NCI-H1048 (cell line): ENCODE measurements around the gene CNTNAP5.

Experiments used
- DNase-seq: peaks from one replicate; lab custom pipeline; 2025; lab: John Stamatoyannopoulos, UW

CNTNAP5 gene

DNA sequence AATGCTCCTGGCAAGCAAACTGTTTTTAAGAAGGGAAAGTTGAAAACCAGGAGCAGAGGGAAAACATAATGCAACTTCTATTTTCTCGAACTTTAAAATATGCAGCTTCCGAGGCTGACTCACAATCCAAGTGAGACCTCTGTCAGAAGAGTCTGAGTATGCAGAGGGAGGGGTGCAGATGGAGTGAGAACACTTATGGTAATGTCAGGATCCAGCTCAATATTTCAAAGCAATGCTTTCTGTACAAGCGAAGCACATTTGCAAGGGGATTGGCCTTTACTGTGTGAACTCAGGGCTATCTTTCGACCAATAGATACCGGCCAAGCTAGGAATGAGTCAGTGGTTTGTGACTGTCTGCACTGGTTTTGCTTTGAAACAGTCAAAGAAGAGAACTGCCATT, 242.7 kb downstream of the CNTNAP5 start:
- no peak for DNase-seq

DNA sequence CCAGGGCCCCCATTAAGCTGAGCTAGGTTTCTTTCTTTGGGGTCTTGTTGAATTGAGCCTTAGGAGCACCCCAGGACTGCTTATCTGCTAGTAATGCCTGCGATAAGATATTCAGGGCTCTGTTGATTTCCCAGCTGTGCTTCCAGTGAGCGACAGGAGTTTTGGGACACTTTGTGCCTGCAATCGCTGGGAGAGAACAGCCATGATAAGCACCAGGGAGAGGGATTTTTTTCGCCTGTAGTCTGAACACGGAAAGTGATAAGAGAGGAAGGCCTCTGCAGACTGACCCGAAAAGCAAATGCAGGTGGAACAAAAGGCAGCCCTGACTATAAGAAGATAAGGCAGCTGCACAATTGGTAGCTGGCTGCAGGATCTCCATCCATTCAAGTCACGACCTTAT, 244.3 kb downstream of the CNTNAP5 start:
- DNase-seq, result no peak

DNA sequence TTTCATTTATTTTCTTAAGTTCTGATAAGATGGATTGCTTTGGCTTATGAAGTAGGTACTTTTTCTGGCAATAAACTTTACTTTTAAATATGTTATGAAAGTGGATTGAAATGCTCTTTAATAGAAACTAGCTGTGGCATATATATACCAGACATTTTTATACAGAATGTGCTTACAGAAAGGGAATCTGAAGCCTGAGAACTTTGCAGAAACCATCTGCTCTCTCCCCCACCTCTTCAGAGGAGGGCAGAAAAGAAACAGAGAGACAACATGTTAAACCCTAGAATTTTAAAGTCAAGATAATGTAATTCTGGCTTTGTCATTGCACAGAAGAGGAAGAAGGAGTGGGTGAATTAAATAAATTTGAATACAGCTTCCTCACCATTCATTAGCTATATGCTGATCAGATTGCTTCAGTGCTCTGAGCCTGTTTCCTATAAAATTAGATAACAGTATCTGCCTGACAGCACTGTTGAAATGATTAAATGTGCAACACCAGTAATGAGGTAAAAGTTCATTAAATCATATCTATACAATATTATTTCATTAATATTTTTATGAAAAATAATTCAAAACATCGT, 247.3 kb downstream of the CNTNAP5 start:
- DNase-seq, result no peak

DNA sequence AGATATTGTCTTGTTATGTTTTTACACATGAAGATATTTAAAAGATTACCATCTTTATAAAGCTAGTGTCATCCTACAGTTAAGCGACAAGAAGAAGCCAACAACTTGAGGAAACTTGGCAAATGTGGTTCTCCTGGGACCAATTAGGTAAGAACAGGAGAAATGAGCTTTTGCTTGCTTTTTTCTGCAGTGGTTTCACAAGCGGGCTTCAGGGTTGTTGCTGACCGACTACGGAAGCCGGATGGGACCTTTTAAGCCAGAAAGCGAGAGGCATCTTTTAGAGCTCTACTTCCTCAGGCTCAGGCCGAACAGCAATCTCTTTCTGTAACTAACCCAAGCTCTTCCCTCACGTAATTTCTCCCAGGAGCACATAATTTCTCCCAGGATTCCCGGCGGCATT, 256.5 kb downstream of the CNTNAP5 start:
- no peak for DNase-seq

DNA sequence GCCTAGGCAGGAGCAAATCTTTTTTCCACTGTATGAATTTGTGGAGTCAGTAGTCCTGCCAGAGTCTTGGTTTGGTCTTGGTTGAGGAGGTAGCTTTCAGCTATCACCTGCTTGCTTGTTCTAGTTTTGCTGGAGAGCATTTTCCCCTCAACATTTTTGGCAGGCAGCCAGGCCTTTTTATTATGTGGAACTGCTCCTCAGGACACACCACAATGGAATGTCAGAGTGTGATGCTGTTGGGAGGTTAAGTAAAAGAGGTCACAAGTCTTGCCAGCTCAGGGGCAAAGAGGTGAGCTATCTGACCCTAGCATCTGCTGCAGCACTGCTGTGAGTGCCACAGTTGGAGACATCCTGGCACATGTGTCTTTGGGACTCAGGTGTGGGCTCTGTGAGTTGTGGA, 258.0 kb downstream of the CNTNAP5 start:
- peak; percentile 0 for DNase-seq

DNA sequence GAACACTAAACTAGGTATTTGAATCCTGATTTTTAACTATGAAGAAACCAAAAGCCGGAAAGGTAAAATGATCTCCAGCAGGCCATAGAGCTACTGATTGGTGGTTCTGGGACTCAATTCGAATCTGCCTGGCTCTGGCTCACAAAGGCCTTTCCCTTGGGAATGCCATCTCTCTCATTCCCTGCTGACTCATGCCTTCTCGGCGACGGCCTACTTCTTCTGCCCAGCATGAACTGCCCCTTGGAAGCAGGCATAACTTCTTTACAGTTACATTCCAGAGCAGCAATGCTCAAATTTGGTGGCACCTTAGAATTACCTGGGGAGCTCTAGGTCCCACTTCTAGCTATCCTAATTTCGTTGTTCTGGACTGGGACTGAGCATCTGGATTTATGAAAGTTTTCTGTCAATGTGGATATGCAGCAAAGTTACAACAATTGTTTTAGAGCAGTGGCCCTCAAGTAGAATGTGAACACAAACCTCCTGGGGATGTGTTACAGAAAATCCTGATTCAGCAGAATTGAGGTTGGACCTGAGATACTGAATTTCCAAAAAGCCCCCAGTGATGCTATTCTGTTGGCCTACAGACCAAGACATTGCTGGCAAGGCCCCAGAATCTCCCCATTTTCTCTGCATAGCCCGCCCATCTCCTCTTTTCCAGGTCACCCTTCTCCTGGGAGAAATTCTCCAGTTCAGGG, 261.1 kb downstream of the CNTNAP5 start:
- no peak for DNase-seq

DNA sequence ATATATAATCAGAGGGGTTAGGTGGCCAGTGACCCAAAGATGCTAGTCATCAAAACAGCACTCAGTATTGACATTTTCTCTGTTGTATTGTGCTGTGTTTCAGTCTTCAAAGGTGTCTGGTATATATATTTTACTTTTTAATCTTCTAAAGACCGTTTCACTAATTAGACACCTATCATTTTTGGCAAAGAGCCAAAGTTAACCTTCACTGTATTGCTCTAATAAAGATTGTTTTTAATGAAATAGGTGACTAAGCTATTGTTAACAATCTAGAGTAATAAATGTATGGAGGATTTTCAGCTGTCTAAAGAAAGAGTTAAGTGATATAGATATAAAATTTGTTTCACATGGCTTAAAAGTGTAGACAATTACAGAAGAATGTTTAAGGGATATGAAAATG, 264.0 kb downstream of the CNTNAP5 start:
- no peak for DNase-seq

DNA sequence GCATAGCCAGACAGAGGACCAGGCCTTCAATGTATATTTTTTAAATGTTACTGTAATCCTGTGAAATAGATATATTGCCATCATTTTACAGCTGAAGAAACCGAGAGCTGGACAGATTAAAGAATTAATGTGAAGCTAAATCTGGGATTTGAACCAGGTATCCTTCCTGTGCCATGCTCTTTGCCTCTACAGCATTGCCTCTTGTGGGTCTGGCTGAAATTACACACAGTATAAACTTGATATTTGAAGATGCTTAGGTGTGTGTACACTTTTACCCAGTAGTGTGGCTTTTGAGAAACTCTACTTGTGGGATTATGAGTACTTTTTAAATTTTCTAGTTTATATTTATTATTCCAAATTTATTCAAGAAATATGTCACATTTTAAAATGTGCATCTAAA, 264.5 kb downstream of the CNTNAP5 start:
- DNase-seq, result no peak

DNA sequence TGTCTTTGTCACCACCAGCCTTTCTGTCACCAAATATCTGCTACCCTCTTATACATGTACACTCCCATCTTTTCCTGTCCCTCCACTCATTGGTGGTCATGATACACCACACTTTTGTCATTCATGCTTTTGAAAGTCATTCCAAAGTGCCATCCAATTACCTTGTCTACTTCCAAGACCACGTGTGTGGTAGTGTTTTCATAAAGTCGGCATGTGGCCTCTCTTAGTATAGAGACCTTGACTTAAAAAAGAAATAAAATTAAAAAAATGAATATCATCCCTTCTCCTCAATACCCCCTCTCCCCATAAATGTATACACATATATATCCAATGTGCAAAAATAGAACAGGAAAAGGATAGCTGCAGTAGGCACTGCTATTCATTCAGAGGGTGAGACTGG, 271.4 kb downstream of the CNTNAP5 start:
- DNase-seq, result no peak

DNA sequence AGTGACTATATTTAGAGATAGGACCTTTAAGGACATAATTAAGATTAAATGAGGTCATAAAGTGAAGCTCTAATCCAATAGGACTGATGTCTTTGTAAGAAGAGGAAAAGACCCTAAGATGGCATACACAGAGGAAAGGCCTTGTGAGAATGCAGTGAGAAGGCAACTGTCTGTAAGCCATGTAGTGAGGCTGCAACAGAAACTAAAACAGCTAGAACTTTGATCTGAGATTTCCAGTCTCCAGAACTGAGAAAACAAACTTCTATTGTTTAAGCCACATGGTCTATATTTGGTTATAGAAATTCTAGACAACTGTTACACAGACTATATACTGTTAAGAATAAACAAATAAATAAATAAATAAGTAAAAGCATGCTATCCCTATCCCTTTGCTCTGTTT, 276.8 kb downstream of the CNTNAP5 start:
- no peak for DNase-seq

DNA sequence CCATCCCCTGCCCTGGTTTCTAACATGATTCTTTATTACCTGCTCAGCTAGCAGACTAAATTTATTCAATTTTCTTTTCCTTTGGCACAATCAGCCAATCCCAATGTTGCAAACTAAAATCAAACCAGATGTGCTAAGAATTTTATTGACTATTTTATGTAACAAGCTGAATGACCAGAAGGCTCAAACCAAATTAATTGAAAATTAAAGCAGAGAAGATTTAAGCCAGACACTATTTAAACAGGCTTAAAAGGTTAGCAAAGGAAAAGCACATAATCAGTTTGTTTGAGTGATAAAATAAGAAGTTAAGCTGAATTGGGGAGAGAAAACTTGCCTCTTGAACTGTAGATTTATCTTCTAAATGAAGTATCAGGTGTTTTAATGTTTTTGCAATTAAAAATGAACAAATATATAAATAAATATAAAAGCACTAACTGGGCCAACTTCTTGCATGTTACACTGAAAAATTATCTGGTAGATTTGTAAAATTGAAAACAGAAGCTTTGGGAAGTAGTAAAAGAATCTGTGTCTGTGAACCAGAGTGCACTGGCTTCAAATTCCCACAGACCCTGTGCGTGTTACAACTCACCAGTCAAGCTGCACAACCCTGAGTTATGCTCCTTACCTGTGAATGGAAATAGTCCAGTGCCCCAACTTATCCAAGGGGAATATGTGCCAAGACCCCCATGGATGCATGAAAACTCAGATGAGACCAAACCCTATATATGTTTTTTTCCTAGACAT, 283.4 kb downstream of the CNTNAP5 start:
- no peak for DNase-seq

DNA sequence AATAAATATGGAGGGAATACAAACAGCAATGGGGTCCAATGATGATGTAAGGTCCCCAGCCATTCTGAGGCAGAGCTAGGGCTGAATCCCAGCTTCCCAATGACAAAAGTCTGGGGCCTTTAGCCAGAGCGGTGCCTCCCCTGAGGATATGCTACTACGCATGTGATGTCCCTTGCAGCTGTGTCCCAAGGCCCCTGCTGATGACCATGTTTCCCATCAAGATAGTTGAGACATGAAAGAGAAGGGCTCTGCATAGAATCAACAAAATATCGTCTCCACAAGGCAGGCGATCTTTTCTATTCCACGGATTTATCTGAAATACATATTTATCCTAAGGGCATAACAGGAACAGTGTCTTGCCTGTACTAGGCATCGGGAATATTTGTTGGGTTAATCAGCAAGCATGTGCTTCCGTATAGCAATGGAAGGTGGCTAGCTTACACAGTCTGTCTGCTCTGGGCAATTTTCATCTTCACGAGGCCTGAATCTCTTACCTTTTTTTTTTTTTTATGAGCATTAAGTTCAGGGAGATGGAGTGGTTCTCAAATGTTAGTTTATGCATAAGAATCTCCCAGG, 284.6 kb downstream of the CNTNAP5 start:
- no peak for DNase-seq

DNA sequence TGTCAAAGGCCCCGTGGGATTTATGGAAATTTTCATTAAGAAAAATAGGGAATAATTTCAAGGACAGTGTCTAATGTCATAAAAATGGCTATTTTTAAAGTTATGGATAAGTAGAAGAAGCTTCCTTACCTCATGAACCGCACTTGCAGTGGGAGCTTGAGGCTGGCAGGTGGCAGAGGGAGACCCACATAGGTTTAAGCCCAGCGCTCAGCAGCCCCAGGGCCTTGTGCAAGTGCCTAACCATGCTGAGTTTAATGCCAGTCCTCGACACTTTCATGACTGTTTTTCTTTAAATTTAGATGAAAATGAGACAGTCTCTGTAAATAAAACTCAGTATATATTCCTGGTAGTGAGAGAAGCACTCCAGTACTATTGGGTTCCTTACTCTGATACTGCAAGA, 285.6 kb downstream of the CNTNAP5 start:
- DNase-seq, result no peak

DNA sequence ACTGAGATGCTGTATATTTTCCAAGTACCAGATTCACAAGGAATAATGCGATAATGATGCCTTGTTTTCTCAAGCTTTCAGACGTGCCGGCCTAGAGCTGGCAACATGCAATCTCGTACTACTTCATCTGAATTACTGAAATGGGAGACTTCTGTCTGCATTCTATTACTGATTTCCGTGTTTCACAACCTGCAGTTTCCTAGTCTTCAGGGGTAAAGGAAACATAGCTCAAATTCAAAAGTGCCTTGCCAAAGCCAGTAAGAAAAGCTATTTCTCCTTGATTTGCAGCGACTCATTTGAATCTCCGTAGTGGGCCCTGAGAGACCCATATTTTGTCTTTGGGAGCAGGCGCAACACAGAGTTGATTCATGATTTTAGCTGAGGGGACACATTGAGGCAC, 289.0 kb downstream of the CNTNAP5 start:
- no peak for DNase-seq

DNA sequence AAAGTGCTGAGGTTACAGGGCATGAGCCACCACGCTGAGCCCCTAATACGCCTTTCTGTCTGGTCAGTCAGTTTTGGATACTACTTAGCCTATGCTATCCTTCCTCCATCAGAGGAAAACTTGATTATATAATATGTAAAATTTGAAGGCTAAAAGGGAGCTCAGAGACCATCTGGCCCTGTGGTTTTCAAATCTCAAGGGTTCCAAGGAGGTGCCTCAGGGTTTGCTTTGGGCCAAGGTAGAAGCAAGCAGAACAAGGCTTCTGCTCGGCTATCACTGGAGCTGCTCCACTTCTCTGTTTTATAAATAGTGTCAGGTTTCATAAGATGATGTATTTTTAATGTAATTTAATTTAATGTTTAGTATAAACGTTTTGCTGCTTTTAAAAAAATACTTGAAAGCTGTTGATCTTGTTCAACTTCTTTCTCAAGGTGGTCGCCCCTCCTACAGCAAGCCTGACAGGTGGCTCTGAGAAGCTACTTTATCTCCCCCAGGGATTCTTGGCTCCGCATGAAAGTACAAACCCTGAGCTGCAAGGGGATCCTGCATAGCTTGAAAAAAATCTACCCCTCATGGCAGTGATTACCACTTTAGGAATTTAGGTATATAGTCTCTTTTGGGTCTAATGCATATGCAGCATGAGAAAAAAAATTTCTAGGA, 290.3 kb downstream of the CNTNAP5 start:
- no peak for DNase-seq

DNA sequence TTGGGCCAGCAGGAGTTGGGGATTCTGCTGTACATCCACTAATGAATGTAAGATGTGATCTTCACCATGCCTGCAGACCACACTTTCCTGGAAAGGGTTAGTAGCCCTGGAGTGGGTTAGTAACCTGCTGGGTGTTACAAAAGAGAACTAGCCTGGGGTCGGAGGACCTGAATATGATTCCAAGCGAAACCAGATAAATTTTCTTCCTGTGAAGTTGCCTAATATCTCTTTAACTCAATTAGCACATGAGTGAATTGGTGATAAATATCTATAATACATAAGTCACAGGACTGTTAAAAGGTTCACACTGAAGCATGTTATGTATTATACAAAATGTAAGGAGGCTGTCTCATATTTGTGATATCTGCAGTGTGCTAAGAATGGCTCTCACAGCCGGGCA, 291.0 kb downstream of the CNTNAP5 start:
- DNase-seq, result no peak

DNA sequence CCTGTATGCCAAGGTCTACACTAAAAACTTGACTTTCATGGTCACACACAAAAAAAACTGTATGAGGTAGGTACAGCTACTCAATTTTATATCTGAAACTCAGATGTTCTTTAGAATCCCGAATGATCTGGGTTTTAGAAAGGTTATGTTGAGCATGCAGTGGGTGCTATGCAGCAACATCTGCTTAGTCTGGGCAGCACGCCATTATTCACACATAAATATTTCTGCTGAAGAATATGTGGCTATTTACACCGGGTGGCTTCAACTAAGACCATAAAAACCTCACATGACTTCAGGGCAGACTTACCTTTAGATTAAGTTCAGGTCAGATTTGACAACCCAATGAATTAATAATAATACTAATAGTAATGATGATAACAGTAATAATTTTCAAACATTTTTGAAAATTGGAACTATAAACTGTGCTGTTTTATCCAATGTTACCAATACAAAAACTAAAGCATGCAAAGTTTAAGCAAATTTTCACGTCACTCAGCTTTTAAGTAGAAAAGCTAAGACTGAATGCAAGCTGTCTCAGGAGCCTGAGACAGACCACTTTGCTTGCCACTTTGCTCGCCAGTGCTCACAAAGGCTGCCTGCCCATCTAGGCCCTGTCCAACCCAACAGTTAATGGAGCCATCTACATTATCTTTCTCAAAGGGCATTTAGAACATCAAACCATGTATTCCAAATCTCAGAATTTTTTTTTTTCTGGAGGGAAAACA, 292.0 kb downstream of the CNTNAP5 start:
- DNase-seq, result no peak

DNA sequence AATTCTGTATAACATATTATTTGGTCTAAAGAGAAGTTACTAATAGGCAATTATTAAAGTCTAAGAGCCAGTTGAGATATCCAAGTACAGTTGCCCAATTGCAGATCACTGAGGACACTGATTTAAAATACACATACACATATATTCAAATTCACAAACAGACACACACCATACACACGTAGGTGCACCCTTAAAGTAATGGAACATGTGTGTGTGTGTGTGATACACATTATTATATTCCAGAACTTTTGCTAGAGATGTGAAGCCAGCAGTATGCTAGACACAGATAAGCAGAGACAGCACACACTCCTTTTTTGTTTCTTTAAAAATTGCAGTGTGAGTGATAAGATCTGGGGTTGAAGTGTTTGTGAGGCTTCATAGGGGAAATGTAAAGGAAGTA, 292.5 kb downstream of the CNTNAP5 start:
- no peak for DNase-seq

DNA sequence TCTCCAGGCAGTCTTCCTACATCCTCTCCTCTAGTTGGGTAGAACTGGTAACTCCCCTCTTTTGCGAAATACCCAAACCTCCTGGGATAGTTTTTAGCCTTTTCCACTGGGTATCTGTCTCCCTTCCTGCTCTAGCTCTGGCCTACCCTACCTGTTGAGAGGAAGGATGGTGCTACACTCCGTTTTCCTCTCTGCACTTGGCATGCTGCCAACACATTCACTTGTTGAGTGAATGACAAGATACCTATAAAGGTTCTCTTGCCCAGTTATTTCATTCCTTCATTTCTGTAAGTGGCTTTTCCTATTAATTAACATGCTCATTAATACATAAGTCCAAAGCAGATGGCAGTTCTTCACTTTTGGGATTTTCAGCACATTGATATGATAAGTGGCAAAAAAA, 293.8 kb downstream of the CNTNAP5 start:
- no peak for DNase-seq

DNA sequence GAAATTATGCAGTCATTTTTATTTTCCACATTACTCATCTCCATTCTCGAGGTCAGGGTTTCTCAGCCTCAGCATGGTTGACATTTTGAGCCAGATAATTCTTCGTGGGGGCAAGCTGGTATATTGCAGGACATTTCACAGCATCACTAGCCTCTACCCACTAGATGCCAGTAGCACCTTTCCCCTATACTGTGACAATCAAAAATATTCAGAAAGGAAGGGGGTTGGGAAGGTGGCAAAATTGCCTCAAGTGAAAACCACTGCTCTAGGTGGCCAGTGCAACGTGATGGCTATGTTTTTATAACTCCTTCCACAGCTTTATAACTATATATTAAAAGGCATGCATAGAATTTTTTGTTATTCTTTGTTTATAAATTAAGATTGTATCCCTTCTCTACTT, 294.5 kb downstream of the CNTNAP5 start:
- no peak for DNase-seq

DNA sequence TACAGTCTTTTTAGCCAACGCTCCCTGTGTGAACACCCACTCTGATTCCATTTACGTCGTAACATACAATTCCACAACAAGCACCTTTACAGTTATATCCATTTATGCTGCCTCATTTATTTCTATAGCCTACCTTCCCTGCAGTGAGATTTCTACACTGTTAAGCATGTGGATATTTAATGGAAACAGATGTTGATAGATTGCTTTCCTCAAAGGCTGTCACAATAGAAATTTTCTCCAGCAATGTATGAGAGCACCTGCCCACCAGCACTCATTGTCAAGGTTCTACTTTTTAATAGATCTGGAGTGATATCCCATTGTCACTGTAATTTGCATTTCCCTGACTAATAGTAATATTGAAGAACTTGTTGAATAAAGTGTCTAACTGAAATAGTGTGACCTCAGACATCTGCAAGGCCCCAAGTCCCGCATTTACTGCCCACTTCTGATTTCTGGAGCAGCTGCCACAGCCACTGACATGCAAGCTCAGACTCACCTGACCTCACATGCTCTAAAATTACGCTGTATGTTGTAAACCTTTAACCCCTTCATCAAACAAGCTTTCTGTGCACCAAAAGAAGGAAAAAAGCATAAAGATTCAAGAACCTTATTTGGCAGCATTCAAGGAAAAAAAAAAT, 295.1 kb downstream of the CNTNAP5 start:
- no peak for DNase-seq
